Astrocyte (in vitro differentiated cells and primary cell): ENCODE results near the gene CKAP4. TPM values are rescaled to one million over a fixed set of nuclear protein-coding genes. Genes with fewer than 3 reads are reported as not detected.

Source experiments
- DNase-seq: peaks from one replicate; pipeline ENCODE4 v3.0.0-alpha.2; 2010; ENCODE audit warnings: low read depth
- FAIRE-seq: peaks from 2 replicates; lab custom pipeline; 2011; peaks lifted over from hg19 to GRCh38; lab: Jason Lieb, UNC
- H2AFZ ChIP-seq: 2 replicates; pipeline ENCODE4 v1.6.0; 2012; ENCODE audit warnings: low read depth, low read length, inconsistent platforms
- H3K27ac ChIP-seq: 2 replicates; pipeline ENCODE4 v1.5.1; 2011; ENCODE audit warnings: low read depth, low read length, inconsistent platforms
- H3K27me3 ChIP-seq: 2 replicates; pipeline ENCODE4 v1.6.0; 2011; ENCODE audit warnings: low read length, inconsistent platforms; ENCODE audit not compliant: insufficient read depth
- H3K36me3 ChIP-seq: 2 replicates; pipeline ENCODE4 v1.5.1; 2011; ENCODE audit warnings: low read length, inconsistent platforms; ENCODE audit not compliant: insufficient read depth
- H3K4me1 ChIP-seq: 2 replicates; pipeline ENCODE4 v1.5.1; 2011; ENCODE audit warnings: low read length, inconsistent platforms; ENCODE audit not compliant: insufficient read depth
- H3K4me2 ChIP-seq: 2 replicates; pipeline ENCODE4 v1.6.0; 2012; ENCODE audit warnings: low read length, inconsistent platforms
- H3K4me3 ChIP-seq: 2 replicates; pipeline ENCODE4 v1.5.1; 2011; ENCODE audit warnings: low read depth, mild to moderate bottlenecking, low read length, inconsistent platforms; ENCODE audit not compliant: insufficient read depth
- H3K79me2 ChIP-seq: 2 replicates; pipeline ENCODE4 v1.6.0; 2012; ENCODE audit warnings: mild to moderate bottlenecking, low read length, inconsistent platforms; ENCODE audit not compliant: insufficient read depth
- H3K9ac ChIP-seq: 2 replicates; pipeline ENCODE4 v1.6.0; 2012; ENCODE audit warnings: mild to moderate bottlenecking, low read length, inconsistent platforms
- H3K9me3 ChIP-seq: 2 replicates; pipeline ENCODE4 v1.5.1; 2012; ENCODE audit warnings: low read depth, mild to moderate bottlenecking, low read length, inconsistent platforms; ENCODE audit not compliant: insufficient read depth
- H4K20me1 ChIP-seq: 2 replicates; pipeline ENCODE4 v1.6.0; 2012; ENCODE audit warnings: low read length, inconsistent platforms; ENCODE audit not compliant: insufficient read depth
- H3K27ac Mint-ChIP-seq: one replicate; pipeline ENCODE4 v1.8.0; 2021; ENCODE audit warnings: mild to moderate bottlenecking, mixed read lengths; ENCODE audit not compliant: unreplicated experiment
- H3K27me3 Mint-ChIP-seq: one replicate; pipeline ENCODE4 v1.8.0; 2021; ENCODE audit warnings: low read depth, mixed read lengths; ENCODE audit not compliant: unreplicated experiment
- H3K36me3 Mint-ChIP-seq: one replicate; pipeline ENCODE4 v1.8.0; 2021; ENCODE audit warnings: low read depth, mixed read lengths; ENCODE audit not compliant: unreplicated experiment
- H3K4me1 Mint-ChIP-seq: one replicate; pipeline ENCODE4 v1.8.0; 2021; ENCODE audit warnings: low read depth, mixed read lengths; ENCODE audit not compliant: unreplicated experiment
- H3K4me3 Mint-ChIP-seq: one replicate; pipeline ENCODE4 v1.8.0; 2021; ENCODE audit warnings: mild to moderate bottlenecking, moderate library complexity, mixed read lengths; ENCODE audit not compliant: unreplicated experiment
- H3K9me3 Mint-ChIP-seq: one replicate; pipeline ENCODE4 v1.8.0; 2021; ENCODE audit warnings: mild to moderate bottlenecking, mixed read lengths; ENCODE audit not compliant: unreplicated experiment
- CTCF ChIP-seq: IDR thresholded peaks from 2 replicates; pipeline ENCODE4 v1.5.1; 2011; ENCODE audit warnings: low read depth, mild to moderate bottlenecking, inconsistent platforms, low read length, moderate library complexity; ENCODE audit not compliant: insufficient read depth
- EZH2 ChIP-seq: IDR thresholded peaks from 2 replicates; pipeline ENCODE4 v1.6.1; 2012; ENCODE audit warnings: mild to moderate bottlenecking, low read length, inconsistent platforms; ENCODE audit not compliant: insufficient read depth
- total RNA-seq: library from RNA; stranded (reverse); gene quantifications from 2 replicates; pipeline ENCODE4 v1.2.1, GENCODE V29; 2021

CKAP4 gene
- total RNA-seq, 1 donor from 2014 or later: 324 TPM

DNA sequence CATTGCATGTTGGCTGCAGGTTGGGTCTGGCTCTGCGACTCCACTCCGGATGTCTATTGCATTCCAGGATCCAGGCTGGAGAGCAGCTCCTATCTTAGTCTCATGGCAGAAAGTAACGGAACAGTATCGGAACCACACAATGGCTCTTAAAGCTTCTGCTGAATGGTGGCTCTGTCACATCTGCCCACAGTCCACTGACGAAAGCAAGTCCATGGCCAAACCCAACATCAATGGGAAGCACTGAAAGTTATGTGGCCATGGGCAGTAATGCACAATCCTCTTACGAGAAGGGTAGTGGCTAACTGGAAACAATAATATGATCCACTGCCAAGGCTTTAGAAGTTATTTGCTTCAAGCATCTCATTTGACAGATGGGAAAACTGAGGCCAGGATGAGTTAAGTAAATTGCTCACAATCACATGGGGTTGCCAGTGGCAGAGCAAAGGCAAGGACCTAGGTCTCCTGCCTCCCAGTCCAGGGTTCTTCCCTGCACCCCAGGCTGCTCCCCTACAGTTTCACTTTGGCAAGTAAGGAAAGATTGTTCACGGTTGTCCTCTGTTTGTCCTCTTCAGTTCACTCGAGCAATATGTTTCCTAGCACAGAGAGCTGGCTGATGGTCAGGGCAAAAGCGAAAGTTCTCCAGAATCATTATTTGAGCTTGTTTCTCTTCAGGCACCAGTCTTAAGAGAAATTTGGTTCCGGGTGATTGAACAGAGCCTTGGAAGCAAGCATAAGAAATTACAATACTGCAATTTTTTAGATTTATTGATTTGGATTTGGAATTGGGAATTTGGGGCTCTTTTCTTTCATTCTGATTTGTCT lies 54.2 kb downstream of the CKAP4 start:
- Mint-ChIP-seq H3K4me1 (peaks cover 9% of the 10 kb centered on the region), H3K27me3 (peaks cover 14% of the 10 kb centered on the region), H3K36me3 (no peaks in the 10 kb centered on the region), H3K9me3 (peaks cover 3% of the 10 kb centered on the region), H3K27ac (no peak overlapping the region), H3K4me3 (no peak overlapping the region)
- Histone ChIP-seq H2AFZ (no peak overlapping the region), H4K20me1 (no peaks in the 10 kb centered on the region), H3K9ac (no peak overlapping the region), H3K27ac (no peak overlapping the region), H3K4me3 (no peak overlapping the region), H3K4me2 (no peak overlapping the region), H3K79me2 (no peaks in the 10 kb centered on the region), H3K9me3 (no peaks in the 10 kb centered on the region), H3K36me3 (no peaks in the 10 kb centered on the region), H3K4me1 (no peaks in the 10 kb centered on the region), H3K27me3 (peaks cover 11% of the 10 kb centered on the region)
- FAIRE-seq (no peak), DNase-seq (no peak)
- TF ChIP-seq CTCF: no peak
- TF ChIP-seq EZH2: no peak

- Mint-ChIP-seq H3K9me3 (peaks cover 3% of the 10 kb centered on the region), H3K4me3 (no peak overlapping the region), H3K27ac (no peak overlapping the region), H3K4me1 (peaks cover 11% of the 10 kb centered on the region), H3K36me3 (no peaks in the 10 kb centered on the region), H3K27me3 (peaks cover 9% of the 10 kb centered on the region)
- no peaks in the 10 kb centered on the region for H4K20me1 ChIP-seq
- no peaks in the 10 kb centered on the region for H3K79me2 ChIP-seq
- no peak for TF ChIP-seq CTCF
- TF ChIP-seq EZH2: no peak
- no peak for FAIRE-seq
- no peaks in the 10 kb centered on the region for H3K9me3 ChIP-seq
- H3K9ac ChIP-seq: no peak overlapping the region
- peaks cover 11% of the 10 kb centered on the region for H3K27me3 ChIP-seq
- no peak overlapping the region for H3K27ac ChIP-seq
- no peak for DNase-seq
- no peak overlapping the region for H2AFZ ChIP-seq
- H3K4me1 ChIP-seq: no peaks in the 10 kb centered on the region
- no peak overlapping the region for H3K4me3 ChIP-seq
- H3K4me2 ChIP-seq: no peak overlapping the region
- no peaks in the 10 kb centered on the region for H3K36me3 ChIP-seq
These were observed 55.0 kb downstream of the CKAP4 start for GRCh38 chr12:106192659-106193393.
